Cortex of kidney (tissue), 1 donor: ENCODE measurements around the gene DLX5.

Experiments used
- DNase-seq: peaks from one replicate; lab custom pipeline; 2025; lab: John Stamatoyannopoulos, UW

The DLX5 gene

DNA sequence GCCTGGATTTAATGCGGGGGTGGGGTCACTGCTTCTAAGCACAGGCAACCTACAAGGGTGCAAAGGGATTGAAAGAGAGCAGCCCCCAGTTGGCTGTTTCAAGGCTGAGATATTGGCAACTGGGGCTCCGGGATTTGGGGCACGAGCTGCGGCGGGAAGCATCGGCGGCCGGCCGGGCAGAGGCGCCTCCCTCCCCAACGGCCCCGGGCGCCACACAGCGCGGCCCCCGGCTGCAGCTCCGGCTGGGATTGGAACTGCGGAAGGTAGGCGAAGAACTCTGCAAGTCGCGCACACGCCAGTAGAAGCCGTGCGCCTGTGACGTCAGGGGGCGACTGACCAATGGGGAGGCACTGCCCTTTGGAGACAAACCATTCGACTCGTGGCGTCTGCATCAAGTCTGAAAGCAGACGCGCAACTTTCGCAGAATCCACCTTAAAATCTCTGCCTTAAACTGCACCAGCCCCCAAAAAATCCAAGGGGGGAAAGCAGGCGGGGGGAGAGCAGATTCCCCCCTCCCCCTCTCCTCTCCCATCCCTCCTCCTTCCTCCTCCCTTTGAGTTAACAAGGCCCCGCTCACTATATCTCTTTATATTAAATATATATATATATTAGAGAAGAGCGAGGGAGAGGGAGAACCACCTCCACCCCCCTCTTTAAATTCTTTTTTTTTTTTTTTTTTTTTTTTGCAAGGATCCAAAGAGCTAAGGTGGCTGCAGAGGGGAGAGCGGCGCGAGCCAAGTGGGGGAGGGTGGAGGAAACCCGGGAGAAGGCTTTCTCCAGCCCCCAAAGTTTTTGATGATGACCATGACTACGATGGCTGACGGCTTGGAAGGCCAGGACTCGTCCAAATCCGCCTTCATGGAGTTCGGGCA lies 19.2 kb downstream of the DLX5 start, which contains the start of gene DLX6:
TSS of gene DLX6 (plus strand) at position 371 of the 872 bp plus-strand sequence. CDS start at position 796, 425 bp downstream.
- DNase-seq: no peak

DNA sequence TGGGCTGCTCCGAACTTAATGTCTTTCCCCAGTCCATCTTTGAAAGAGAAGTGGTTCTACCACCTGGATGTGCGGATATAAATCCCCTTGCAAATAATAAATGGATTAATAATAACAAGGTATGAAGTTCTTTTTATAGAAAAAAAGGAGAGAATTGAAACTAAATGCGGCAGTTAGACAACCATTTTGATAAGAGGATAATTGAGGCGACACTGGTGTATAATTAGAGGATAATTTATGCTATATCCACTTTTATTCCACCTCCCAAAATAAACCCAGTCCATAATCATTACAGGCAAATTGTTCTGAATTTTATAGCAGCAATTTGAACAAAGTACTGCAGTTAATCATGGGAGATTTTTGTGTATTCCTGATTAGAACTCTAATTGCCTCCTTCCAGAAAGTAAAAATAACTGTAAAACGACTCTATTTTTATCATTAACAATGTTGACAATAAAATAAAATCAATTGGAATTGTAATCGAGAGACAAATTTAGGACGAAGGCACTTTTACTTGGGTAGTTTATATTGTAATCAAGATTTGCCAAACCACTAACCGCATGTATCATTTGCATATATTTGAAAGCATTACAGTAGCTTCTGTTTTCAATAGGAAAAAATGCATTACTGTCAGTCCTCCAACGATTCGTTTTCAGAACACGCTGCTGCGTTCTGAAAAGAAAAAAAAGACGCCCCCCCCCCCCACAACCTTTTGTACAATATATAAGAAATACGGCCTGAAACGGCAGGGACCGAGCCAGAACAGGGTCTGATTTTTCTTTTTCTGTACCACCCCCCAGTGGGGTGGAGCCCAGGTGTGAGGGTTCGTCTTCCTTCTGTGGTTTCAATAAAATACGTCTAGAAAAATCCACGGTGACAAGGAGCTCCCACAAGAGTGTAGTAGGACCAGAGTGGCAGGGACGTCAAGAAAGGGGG lies 20.1 kb downstream of the DLX5 start:
- no peak for DNase-seq

DNA sequence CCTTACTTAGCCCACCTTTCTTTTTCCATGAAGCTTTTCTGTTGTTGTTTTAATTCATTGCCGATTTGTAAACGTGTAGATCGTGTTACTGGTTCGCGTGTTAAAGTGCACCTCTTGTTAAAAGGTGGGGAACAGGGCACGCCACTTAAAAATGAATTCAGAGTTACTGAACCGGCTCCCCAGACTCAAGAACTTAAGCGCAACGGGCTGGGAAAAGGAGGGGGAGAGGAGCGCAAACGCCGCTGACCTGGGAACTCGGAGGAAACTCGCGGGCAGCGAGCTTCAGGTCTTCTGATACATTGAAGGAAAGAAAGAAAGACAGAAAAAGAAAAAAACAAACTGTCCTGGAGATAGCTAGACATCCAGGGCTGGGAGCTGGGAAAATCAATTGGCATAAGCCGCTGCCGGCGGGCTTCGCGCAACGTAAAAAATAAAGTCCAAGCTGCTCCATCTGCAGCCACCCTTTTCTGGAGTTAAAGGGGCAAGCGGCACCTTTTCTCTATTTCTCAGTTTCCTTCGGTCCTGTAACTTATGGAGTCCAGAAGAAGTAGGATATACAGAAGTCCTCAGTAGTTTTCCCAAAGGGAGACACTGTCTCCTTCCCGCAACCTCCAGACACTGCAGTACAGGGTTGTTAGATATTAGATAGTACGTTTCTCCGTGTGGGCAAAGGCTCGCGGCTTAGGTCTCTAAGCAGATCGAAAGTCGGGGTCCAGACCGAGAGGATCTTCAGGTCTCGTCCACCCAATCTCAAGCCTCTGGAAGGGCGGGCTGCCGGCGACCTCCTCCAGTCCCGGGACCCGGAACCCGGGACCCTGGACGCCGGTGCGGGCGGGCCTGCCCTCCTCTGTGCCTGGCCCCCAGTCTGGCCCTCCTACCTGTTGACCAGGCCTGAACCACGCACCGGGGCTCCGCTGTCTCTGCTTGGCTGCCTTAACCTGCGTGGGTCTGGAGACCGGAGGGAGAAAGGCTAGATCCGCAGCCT lies 21.1 kb downstream of the DLX5 start:
- DNase-seq: no peak

- no peak for DNase-seq
These were observed 21.9 kb downstream of the DLX5 start for GRCh38 chr7:97002555-97003261.

- no peak for DNase-seq
These were observed 22.7 kb downstream of the DLX5 start for GRCh38 chr7:97001656-97002554.

- DNase-seq: no peak
These were observed 23.4 kb downstream of the DLX5 start for GRCh38 chr7:97001221-97001620.

DNA sequence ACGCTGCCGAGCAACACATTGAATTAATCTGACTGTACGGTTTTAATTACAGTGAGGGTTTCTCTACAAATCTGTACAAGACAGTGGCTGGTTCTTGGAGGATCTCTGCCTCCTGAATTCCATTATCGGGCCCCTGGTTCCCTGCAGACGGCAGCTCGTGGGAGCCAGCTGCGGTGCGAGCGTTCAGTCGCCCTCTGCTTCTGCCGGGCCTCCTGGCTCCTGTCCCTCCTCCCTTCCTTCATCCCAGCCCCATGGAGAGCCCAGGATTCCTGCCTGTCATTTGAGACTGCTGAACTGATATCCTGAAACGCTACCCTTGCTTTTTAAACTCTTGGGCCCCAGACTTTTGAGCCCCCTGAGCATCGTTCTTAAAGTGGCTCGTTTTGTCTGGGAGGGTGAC lies 25.9 kb downstream of the DLX5 start:
- DNase-seq: no peak

DNA sequence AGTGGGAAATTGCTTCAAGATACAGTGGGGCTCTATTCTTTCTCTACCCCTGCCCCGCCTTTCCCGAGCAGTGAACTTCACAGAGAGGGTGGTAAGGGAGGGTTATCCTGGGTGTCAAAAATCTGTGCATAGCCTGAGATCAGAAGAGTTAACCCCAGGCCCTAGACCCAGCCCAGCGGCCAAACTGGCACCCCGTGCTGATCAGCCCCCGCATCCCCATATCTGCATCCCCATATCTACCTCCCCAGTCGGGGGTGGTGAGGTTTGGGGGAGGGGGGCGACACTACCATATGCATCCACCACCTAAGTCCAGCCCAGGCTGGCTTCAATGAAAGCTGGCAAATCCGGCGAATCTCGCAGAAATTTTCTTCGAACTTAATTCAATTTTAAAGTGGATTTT lies 26.3 kb downstream of the DLX5 start:
- DNase-seq: no peak

DNA sequence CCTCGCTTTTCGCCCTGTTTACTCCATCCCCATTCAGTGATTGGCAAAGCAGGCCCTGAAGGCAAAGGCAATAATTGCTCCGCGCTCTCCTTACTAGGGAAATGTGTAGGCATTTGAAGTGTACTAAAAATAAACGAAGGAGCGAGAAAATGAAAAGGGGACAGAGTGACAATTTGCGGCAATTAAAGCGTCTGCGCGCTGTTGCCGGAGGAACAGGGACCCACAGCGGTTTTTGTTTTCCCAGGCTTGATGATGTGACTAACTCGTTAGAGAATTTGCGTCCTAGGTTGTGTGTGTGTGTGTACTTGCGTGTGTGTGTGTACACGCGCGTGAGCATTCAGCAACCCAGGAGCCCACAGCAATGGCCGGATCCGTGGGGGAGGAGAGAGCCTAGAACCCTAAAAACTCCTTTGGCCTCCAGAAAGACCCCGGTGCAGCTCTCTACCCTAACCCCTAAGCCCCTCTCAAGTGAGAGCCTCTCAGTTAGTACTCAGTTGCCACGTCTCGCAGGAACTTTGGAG lies 27.1 kb downstream of the DLX5 start:
- DNase-seq: no peak

GRCh38 chr7:96996958-96997511 lies 27.6 kb downstream of the DLX5 start:
- no peak for DNase-seq

DNA sequence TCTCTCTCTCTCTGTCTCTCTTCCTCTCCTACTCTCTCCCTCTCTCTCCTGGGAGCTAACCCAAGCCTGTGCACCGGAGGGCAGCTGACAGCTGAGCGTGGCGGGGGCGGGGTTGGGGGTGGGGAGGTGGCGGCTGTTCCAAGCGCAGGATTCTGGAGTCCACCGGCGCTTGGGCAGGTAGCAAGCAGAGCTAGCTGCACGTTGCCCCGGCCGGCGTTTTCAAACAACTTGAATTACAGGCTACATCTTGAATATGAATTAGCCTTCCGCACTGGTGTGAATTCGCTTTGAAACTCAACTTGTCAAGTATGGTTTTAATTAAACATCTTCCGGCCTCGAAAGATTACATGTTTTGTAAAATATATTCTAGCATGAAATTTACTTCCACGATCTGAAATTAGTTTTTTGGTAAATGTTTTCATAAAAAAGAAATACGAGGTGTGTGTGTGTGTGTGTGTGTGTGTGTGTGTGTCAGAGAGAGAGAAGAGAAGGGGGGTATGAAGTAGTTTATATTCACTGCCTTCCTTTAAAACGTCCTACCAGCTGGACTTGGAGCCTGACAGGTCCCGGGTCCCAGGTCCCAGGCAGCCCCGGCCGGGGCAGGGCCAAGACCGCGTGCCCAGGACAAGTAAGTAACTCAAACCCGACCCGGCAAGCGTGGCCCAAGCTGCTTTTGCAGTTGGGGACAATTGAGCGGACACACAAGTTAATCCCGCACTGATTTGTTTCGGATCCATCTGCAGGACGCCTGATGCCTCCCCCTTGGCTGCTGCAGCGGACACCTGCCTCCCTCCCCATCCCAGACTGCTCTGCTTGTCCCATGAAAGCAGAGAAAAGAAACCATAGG lies 28.3 kb downstream of the DLX5 start:
- DNase-seq: no peak

GRCh38 chr7:96995406-96996110 lies 29.1 kb downstream of the DLX5 start:
- no peak for DNase-seq

- DNase-seq: no peak
These were observed 30.7 kb downstream of the DLX5 start for GRCh38 chr7:96993980-96994379.

- DNase-seq: no peak
These were observed 31.4 kb downstream of the DLX5 start for GRCh38 chr7:96993094-96993865.

DNA sequence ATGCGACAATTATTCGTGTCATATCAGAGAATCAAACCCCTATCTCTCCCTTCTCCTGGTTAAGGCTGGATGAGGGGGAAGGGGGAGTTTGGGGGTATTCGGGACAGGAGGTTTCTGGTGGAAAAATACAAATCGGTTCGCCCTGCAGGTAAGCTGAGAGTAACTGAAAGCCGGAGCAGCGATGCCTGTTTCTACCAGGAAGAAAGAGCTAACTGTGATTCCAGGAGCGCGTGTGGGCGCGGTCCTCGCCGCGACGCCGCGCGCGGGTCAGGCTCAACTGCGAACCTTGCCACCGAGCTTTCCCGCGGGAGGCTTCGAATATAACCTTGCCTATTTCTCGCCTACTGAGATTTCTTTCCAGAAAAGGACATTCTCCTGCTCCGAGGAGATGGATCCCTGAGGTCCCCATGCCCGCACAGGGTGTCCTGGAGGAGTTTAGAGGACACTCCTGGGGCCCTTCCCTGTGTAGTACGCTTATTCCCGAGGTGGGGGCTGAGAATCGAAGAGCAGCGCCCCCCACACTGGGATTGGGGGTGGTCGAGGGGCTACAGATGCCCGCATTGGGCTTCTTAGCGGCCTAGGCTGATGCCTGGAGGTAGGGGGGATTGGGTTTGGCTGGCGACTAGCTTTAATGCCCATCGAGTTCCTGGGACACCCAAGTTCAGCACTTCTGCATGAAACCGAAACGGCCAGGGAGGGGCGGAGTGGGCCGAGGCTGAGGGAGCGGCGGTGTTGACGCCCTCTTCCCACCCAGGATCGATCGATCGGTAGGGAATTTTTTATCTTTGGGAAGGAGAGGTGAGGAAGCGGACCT lies 32.2 kb downstream of the DLX5 start:
- no peak for DNase-seq
